Measurements from ENCODE around the gene PCSK6.

DNA sequence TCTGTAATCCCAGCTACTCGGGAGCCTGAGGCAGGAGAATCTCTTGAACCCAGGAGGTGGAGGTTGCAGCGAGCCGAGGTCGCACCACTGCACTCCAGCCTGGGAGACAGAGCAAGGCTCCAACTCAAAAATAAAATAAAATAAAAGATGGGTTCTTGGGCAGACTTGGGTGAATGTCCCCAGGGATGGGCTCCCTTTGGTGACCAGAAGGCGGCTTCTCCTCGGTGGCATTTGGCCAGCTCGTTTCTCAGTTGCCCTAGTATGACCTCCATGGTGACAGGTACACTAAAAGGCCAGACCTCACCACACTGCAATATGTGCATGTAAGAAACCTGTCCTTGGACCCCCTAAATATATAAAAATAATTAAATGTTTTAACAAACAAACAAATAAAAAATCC, 118.4 kb downstream of the PCSK6 start:
- TF ChIP-seq, protein P1, sequence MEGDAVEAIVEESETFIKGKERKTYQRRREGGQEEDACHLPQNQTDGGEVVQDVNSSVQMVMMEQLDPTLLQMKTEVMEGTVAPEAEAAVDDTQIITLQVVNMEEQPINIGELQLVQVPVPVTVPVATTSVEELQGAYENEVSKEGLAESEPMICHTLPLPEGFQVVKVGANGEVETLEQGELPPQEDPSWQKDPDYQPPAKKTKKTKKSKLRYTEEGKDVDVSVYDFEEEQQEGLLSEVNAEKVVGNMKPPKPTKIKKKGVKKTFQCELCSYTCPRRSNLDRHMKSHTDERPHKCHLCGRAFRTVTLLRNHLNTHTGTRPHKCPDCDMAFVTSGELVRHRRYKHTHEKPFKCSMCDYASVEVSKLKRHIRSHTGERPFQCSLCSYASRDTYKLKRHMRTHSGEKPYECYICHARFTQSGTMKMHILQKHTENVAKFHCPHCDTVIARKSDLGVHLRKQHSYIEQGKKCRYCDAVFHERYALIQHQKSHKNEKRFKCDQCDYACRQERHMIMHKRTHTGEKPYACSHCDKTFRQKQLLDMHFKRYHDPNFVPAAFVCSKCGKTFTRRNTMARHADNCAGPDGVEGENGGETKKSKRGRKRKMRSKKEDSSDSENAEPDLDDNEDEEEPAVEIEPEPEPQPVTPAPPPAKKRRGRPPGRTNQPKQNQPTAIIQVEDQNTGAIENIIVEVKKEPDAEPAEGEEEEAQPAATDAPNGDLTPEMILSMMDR (IDR thresholded peaks at IDR 0.05; ENCODE audit: borderline replicate concordance, extremely low read depth, low read length, poor library complexity, severe bottlenecking) = no peak
- no peak for TF ChIP-seq EZH2 (IDR thresholded peaks at IDR 0.05; ENCODE audit: borderline replicate concordance, low read depth, low read length, severe bottlenecking)
